SKM-1 treated with dmso at 0.1 percent for 144 hours (cell line): ENCODE measurements around the gene SLC23A3.

ENCODE experiments used
- DNase-seq: peaks from one replicate; lab custom pipeline; 2025; ENCODE audit not compliant: unreplicated experiment; lab: John Stamatoyannopoulos, UW

The SLC23A3 gene

DNA sequence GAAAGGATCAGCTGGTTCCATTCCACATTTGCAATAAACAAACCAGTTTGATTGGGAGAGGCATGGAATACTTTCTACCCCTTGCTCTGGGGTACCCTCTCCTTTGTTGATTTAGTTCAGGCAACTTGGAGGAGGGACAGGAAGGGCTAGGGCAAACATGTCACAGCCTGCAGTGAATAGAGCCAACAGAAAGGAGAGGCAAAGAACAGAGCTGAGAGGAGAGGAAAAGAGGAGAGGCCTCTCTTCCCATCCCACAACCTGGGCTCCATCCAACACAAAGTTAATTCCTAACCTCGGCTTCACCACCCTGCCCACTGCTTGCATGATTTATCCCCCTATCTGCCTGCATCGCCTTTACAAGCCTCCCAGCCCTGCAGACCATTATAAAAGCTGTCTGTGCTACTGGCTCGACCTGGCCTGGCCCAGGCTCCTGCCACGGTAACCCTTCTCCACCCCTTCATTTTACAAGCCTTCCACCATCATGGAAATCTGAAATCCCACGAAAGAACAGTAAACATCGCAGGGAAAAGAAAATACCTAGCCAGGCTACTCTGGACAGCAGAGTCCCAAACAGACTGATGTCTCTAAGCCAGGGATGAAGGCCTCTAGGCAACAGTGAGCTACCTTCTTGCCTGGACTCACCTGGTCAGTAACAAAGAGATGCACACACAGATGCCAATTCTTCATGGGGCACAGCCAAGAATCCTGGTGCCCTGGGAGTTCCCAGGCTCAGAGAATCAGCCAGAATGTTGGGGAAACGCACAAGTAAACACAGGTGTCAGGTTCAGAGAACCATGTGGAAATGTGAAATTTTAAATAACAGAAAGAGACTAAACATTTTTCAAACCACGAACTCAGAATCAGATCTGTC lies 52.8 kb downstream of the SLC23A3 start:
- DNase-seq = no peak

DNA sequence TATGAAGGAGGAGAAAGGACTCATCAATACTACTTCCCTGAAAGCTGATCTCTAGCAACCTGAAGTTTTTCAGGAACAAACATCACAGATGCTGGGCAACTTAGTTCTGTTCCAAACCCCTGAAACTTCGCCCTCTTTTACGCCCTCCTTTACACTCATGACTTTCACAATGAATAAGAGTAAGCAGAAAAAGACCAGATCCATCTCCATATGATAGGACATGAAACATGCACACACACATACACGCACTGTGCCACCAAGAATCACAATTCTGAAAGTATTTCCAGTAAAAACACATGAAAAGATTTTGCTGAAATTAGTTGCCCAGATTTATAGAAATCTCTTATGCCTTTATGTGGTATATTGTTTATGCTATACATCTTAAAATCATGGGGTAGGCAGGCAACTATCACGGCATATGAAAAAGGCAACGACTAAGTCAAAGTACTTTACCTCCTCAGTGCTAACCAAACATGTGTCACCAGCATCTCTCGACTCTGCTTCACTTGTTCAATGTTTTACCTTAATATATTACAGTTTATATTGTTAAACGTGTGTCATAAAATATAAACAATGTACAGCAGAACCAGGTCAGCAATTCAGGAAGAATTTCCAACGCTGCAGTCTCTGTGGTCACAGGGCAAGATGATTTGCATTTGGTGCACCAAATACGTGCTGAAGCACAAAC lies 57.0 kb downstream of the SLC23A3 start:
- DNase-seq = no peak

DNA sequence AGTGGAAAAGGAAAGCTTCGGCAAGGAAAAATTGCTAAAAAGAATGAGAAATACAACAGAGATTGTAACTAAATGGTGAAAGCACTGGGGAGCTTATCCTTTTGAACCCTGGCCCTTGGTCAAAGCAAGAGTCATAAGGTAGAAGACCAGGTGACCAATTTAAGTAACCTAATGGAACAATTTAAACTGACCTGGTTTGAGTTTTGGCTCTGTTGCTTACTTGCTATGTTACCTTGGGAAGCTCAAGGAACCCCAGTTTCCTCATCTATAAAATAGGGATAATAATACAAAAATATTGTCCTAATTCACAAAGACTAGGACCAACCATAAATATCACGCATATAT lies 57.8 kb downstream of the SLC23A3 start:
- no peak for DNase-seq
